ENCODE measurements around the gene RASSF7.

Gene RASSF7

DNA sequence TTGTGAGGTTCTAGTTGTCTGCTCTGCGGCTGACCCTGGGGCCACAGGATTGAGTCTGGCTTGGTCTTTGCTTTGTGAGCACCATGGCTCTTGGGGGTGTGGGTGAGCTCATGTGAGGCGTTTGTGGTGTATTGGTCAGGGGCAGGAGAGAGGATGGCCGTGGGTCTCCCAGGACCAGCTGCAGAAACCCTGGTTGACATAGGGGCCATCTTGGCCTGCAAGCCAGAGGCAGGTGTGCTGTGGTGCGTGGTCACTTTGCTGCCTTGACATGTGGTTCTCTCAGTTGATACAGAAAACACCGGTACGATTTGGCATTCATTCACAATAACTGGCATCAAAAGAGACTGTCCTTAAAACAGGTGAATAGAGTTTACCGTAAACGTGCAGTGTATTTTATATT, 26.8 kb downstream of the RASSF7 start:
- DNase-seq = no peak

GRCh38 chr11:587978-588380, 27.2 kb downstream of the RASSF7 start:
- DNase-seq = peak; percentile 81

DNA sequence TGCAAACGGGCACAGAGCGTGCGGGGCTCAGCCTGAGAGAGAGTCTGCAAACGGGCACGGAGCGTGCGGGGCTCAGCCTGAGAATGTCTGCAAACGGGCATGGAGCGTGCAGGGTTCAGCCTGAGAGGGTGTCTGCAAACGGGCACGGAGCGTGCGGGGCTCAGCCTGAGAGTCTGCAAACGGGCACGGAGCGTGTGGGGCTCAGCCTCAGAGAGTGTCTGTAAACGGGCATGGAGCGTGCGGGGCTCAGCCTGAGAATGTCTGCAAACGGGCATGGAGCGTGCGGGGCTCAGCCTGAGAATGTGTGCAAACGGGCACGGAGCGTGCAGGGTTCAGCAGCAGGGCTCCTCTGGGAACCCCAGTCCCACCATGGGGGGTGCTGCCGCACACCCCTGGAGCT, 29.0 kb downstream of the RASSF7 start:
- no peak for DNase-seq

DNA sequence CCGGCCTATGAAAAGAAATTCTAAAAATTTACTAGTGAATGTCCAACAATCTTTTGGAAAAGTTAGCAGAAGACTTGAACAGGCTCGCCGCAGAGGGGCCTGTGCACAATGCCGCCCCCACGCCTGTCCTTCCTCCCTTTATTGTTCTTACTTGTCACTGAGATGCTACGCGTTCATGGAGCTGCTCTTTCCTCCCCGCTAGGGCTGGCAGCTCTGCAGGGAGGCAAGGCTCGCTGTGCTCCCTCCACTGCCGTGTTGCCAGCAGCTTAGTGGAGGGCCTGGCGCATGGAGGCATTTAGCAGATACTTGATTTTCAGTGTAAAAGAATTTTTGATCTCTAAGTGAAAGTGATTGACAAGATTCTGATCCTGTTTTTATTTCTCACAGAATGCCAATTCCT, 30.2 kb downstream of the RASSF7 start:
- DNase-seq = no peak

DNA sequence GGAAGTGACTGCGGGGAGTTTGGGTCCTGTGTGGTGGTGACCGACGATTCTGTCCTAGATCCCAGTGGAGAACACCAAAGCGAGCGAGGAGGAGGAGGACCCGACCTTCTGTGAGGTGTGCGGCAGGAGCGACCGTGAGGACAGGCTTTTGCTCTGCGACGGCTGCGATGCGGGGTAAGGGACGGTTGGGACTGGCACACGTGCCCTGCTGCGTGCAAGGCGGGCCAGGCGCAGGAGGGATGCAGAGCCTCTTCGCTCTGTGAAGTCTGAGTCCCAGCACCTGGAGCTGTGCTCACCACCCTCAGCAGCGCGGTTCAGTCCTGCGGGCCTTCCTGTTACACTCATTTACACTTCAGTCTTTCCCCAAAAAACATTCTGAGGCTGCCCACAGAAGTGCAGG, 31.7 kb downstream of the RASSF7 start:
- no peak for DNase-seq

DNA sequence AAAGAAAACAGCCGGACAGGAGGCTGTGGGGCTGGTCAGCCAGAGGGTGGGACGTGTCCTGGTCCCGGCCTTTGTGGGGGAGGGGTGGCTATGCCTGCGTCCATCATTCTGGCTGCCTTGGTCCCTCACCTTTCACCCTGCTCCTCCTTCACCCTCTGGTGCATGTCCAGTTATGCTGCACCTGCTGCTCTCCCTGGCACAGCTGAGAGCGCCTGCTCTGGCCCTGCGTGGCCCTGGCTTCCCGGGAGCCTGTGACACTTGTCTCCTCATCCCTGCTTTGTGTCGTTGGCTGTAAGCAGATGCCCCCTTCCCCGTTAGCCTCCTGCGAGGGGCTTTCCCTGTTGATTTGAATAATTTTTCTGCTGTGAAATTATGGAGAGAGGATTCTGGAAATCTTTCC, 32.1 kb downstream of the RASSF7 start:
- DNase-seq = no peak

DNA sequence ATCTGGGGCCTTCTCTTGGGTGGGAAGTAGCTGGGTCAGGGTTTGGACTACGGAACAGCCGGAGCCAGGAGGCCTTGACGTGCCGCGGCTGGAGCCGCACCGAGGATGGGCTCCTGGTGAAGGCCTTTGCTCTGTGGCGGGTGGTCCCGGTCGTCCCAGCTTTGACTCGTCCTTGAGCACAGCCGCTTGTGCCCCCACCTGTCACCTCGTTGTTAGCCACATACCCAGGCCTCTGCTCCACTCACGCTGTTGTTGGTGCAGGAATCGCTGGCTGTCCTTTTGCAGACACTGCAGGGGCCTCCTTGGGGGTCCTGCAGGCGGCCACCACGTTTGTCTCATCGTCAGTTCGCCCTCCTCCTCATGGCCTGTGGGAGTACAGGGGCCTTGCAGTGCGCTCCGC, 32.6 kb downstream of the RASSF7 start:
- no peak for DNase-seq

DNA sequence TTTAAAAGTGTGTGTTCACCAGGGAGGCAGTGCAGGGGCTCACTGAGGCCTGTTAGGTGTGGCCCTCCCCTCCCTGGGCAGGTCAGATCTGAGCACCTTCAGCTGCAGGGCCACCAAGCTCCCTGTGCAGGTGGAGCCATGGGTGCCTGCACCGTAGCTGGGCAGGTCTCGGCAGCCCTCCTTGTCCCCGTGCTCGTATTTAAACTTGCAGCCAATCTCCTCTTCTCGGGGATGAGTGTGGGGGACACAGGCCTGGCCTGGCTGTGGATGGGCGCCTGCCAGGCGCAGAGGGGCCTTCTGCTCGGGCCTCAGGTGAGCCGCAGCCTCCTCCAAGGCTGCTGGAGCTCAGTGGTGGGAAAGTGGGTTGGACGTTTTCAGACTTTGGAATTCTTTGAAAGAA, 34.6 kb downstream of the RASSF7 start:
- no peak for DNase-seq

DNA sequence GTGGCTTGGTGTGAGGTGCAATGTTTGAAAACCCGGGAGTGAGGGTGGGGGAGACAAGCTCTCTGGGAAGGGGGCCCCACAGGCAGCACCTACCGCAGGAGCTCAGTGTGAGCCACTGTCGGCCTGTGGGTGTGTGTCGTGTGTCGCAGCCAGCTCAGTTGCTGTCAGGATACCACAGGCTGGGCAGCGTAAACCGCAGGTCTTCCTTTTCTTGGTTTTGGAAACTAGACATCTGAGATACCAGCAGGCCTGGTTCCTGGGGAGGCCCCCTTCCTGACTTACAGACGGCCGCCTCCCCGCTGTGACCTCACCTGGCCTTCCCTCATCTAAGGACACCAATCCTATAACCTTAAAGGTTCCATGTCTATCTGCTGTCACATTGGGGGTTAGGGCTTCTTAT, 35.6 kb downstream of the RASSF7 start:
- no peak for DNase-seq

GRCh38 chr11:597166-597725, 36.5 kb downstream of the RASSF7 start:
- DNase-seq = no peak

DNA sequence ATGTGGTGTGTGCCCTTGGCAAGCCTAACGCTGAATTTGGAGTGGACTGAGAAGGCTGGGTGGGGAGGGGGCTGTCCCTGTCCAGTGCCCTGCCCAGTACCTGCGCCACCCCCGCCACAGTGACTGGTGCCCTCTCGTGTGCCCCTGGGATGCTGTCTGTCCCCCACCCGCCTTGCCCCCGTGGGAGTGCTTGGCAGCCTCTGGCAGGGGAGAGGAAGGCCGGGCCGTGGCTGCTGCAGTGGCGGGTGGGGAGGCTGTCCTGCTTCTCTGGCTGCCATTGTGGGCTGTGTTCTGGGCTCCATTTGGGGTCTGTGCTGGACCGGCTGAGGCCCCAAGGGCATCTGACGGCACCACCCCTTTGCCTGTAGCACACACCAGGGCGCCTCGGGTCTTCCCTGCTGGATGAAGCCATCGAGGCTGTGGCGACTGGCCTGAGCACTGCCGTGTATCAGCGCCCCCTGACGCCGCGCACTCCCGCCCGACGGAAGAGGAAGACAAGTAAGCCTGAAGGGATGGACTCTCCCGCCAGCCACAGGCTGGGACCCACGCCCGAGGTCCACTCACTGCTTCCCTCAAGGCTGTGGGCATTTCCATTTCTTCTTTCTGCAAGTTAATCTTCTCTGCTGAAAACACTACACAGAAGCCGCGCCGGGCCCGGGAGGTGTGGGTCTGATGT, 37.4 kb downstream of the RASSF7 start:
- no peak for DNase-seq

DNA sequence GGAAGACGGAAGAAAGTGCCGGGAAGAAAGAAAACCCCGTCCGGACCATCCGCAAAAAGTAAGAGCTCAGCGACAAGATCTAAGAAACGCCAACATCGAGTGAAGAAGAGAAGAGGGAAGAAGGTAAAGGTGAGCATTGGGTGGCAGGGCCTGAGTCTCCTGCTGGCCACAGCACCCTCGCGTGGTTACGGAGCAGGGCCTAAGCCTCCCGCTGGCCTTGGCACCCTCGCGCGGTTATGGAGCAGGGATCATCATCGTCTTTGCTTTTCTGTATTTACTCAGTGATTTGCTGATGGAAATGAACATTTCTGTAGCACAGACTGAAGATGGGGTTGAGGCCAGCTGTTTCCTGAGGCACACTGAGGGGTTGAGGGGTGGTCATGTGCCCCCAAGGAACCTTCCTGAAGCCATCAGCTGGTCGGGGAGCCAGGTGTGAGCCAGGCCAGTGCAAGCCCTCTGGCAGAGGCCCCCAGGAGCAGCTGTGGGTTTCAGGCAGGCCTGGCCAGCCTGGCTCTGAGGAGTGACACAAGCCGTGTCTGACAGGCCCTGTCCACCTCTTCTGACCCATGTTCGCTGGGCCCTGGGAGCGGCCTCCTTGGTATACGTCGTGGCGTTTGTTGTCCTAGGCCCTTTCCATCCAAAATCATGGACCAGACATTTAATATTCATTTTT, 40.9 kb downstream of the RASSF7 start:
- no peak for DNase-seq

GRCh38 chr11:603154-603553, 42.4 kb downstream of the RASSF7 start:
- DNase-seq = no peak

GRCh38 chr11:605286-606129, 44.7 kb downstream of the RASSF7 start:
- no peak for DNase-seq

- DNase-seq = no peak
Measured at GRCh38 chr11:606245-606644, 45.5 kb downstream of the RASSF7 start.

DNA sequence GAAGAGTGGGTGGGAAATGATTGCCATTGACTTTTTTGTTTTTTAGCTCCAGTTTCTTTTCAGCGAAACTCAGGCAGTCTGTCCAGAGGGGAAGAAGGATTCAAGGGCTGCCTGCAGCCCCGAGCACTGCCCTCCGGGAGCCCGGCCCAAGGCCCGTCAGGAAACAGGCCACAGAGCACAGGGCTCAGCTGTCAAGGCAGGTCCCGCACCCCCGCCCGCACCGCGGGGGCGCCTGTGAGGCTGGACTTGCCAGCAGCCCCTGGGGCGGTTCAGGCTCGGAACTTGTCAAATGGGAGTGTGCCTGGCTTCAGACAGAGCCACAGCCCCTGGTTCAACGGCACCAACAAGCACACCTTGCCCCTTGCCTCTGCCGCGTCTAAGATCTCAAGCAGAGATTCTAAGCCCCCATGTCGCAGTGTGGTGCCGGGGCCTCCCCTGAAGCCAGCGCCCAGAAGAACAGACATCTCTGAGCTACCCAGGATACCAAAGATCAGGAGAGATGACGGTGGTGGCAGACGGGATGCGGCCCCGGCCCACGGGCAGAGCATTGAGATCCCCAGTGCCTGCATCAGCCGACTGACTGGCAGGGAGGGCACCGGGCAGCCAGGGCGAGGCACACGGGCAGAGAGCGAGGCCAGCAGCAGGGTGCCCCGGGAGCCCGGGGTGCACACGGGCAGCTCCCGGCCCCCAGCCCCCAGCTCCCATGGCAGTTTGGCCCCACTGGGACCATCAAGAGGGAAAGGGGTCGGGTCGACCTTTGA, 46.4 kb downstream of the RASSF7 start:
- no peak for DNase-seq

DNA sequence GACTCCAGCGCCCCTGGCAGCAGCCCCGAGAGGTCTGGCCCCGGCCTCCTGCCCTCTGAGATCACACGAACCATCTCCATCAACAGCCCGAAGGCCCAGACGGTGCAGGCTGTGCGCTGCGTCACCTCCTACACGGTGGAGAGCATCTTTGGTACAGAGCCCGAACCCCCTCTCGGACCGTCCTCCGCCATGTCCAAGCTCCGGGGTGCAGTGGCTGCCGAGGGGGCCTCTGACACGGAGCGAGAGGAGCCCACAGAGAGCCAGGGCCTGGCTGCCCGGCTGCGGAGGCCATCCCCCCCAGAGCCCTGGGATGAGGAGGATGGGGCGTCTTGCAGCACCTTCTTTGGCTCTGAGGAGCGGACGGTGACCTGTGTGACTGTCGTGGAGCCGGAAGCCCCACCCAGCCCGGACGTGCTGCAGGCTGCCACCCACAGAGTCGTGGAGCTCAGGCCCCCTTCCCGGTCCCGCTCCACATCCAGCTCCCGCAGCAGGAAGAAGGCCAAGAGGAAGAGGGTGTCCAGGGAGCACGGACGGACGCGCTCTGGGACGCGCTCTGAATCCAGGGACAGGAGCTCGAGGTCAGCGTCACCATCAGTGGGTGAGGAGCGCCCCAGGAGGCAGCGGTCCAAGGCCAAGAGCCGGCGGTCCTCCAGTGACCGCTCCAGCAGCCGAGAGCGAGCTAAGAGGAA, 47.3 kb downstream of the RASSF7 start:
- DNase-seq = no peak

DNA sequence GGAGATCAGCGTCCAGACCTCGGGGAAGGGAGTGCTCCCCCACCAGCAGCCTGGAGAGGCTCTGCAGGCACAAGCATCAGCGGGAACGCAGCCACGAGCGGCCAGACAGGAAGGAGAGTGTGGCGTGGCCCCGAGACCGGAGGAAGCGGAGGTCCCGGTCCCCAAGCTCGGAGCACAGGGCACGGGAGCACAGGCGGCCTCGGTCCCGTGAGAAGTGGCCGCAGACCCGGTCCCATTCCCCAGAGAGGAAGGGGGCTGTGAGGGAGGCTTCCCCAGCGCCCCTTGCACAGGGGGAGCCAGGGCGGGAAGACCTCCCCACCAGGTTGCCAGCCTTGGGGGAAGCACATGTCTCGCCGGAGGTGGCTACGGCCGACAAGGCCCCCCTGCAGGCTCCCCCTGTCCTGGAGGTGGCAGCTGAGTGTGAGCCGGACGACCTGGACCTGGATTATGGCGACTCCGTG, 48.1 kb downstream of the RASSF7 start:
- DNase-seq = no peak

DNA sequence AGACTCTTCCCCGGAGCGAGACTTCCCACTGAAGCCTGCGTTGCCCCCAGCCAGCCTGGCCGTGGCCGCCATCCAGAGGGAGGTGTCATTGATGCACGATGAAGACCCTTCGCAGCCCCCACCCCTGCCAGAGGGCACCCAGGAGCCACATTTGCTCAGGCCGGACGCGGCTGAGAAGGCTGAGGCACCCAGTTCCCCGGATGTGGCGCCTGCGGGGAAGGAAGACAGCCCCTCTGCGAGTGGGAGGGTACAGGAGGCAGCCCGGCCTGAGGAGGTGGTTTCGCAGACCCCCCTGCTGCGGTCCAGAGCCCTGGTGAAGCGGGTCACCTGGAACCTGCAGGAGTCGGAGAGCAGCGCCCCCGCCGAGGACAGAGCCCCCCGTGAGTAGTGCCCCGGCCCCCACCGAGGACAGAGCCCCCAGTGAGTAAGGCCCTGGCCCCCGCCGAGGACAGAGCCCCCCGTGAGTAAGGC, 48.6 kb downstream of the RASSF7 start:
- DNase-seq = no peak

DNA sequence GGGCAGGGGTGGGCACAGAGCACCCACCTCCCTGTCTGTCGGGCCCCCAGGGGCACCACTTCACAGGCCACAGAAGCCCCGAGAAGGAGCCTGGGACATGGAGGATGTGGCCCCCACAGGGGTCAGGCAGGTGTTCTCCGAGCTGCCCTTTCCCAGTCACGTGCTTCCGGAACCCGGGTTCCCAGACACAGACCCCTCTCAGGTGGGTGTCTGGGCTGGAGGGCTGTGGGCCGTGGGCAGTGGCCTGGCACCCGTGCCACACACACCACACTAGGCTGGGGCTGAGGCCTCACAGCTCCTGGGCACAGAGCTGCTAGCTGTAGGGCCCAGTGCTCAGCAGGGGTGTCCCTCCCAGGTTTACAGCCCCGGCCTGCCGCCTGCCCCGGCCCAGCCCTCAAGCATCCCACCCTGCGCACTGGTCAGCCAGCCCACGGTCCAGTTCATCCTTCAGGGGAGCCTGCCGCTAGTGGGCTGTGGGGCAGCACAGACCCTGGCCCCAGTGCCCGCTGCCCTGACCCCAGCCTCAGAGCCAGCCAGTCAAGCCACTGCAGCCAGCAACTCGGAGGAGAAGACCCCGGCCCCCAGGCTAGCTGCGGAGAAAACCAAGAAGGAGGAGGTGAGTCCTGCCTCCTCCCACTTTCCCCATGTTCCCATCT, 49.5 kb downstream of the RASSF7 start:
- DNase-seq = no peak
